Suprapubic skin (tissue), 4 donors: ENCODE measurements around the gene LRBA.

Experiments
- EP300 ChIP-seq: sonication (generic); formaldehyde crosslinking; IDR thresholded peaks from one replicate; pipeline ENCODE4 v1.6.1; 2017; ENCODE audit warnings: antibody characterized with exemption
- POLR2A ChIP-seq, 2 donors: fragments of 450-650 bp; IDR thresholded peaks; one replicate each; pipeline ENCODE4 v1.6.1; 2017; ENCODE audit warnings: antibody characterized with exemption in 2 of 2, mild to moderate bottlenecking in 2 of 2, moderate library complexity in 2 of 2
- POLR2AphosphoS5 ChIP-seq, 3 donors: sonication (generic); formaldehyde crosslinking; IDR thresholded peaks; one replicate each; pipeline ENCODE4 v1.6.1; 2017; ENCODE audit warnings: antibody characterized with exemption in 3 of 3
- TF ChIP-seq, protein P1 (sequence below), 2 donors: fragments of 200-600 bp in 1 of 2; fragments of 450-650 bp in 1 of 2; sonication (generic) in 1 of 2; IDR thresholded peaks; one replicate each; pipeline ENCODE4 v1.5.1; 2016 to 2019; ENCODE audit warnings: antibody characterized with exemption in 2 of 2, mild to moderate bottlenecking in 1 of 2, moderate library complexity in 1 of 2

- TF ChIP-seq, protein P1, sequence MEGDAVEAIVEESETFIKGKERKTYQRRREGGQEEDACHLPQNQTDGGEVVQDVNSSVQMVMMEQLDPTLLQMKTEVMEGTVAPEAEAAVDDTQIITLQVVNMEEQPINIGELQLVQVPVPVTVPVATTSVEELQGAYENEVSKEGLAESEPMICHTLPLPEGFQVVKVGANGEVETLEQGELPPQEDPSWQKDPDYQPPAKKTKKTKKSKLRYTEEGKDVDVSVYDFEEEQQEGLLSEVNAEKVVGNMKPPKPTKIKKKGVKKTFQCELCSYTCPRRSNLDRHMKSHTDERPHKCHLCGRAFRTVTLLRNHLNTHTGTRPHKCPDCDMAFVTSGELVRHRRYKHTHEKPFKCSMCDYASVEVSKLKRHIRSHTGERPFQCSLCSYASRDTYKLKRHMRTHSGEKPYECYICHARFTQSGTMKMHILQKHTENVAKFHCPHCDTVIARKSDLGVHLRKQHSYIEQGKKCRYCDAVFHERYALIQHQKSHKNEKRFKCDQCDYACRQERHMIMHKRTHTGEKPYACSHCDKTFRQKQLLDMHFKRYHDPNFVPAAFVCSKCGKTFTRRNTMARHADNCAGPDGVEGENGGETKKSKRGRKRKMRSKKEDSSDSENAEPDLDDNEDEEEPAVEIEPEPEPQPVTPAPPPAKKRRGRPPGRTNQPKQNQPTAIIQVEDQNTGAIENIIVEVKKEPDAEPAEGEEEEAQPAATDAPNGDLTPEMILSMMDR (IDR thresholded peaks at IDR 0.05) = no peak
- no peak for TF ChIP-seq EP300
- no peak for TF ChIP-seq POLR2A (IDR thresholded peaks at IDR 0.05)
- TF ChIP-seq POLR2AphosphoS5 (IDR thresholded peaks at IDR 0.05) = no peak
These were observed 352.4 kb downstream of the LRBA start for GRCh38 chr4:150662686-150663085.
